ENCODE data around the gene VWA3B.
"Not testable (repeated sequence)": the region's sequence is repeated elsewhere in the genome, so short reads cannot be mapped to it uniquely, and the experiment has no call there.

Gene VWA3B

GRCh38 chr2:98297817-98298682 is 211.1 kb downstream of the VWA3B start:
- H3K4me3 ChIP-seq = no peak overlapping the region
- no peaks in the 10 kb centered on the region for H3K36me3 ChIP-seq
- H3K4me2 ChIP-seq = no peak overlapping the region
- peaks cover 0 to 8% (median 2%) of the 10 kb centered on the region in 10 experiments; a peak in 4 of 20 replicates for H3K4me1 ChIP-seq
- H4K20me1 ChIP-seq = no peaks in the 10 kb centered on the region
- no peak for TF ChIP-seq Cebpa-rat (IDR thresholded peaks at IDR 0.05)
- no peak overlapping the region for H3K27ac ChIP-seq
- no peaks in the 10 kb centered on the region for H3K27me3 ChIP-seq
- no peak overlapping the region for H3K9ac ChIP-seq
- no peaks in the 10 kb centered on the region for H3K9me3 ChIP-seq (replicated peaks in 1 of 11)

- Histone ChIP-seq H3K27me3 (no peaks in the 10 kb centered on the region), H3K4me3 (no peak overlapping the region), H3K27ac (no peak overlapping the region), H3K36me3 (no peaks in the 10 kb centered on the region), H3K4me1 (peaks cover 0 to 8% (median 2%) of the 10 kb centered on the region in 10 experiments; a peak in 4 of 20 replicates), H3K4me2 (no peak overlapping the region), H3K9me3 (replicated peaks in 1 of 11) (no peaks in the 10 kb centered on the region), H3K9ac (no peak overlapping the region), H4K20me1 (no peaks in the 10 kb centered on the region)
- no peak for TF ChIP-seq Cebpa-rat (IDR thresholded peaks at IDR 0.05)
Measured at GRCh38 chr2:98298683-98299164, 211.8 kb downstream of the VWA3B start.

DNA sequence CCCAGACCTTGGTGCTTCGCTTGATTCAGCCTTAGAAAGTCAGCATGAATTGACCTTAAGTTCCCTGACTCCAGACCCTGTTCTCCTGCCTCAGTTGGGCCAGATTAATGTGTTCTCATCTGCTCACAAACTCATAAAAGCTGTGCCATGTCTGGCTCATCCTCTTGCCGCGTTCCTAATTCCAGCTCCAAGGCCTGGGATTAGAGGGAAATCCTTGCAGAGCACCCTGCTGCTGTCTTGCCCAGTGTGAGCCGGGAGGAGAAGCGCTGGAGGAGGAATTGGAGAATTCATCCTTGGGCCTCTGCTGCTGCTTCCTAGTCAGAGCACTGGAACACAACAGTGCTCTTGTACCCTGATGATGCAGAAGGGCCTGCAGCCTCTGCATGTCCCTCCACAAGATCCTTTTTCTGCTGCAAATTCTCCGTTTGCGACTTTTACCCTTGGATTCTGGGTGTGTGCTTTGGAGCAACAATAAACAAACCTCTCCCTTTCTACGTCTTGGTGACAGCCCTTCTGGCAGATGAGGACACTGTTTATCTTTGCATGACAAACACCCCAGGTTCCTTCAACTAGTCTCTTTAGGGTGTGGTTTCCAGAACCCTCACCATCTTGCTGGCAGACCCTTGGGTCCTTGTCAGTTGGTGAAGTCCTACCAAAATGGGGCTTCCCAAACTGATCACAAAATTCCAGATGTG is 212.4 kb downstream of the VWA3B start:
- Histone ChIP-seq H3K27ac (no peak overlapping the region), H3K27me3 (no peaks in the 10 kb centered on the region), H3K4me2 (no peak overlapping the region), H4K20me1 (no peaks in the 10 kb centered on the region), H3K4me3 (no peak overlapping the region), H3K36me3 (no peaks in the 10 kb centered on the region), H3K4me1 (peaks cover 0 to 8% (median 2%) of the 10 kb centered on the region in 10 experiments; a peak in 4 of 20 replicates), H3K9ac (no peak overlapping the region), H3K9me3 (replicated peaks in 1 of 11) (no peaks in the 10 kb centered on the region)
- TF ChIP-seq Cebpa-rat (IDR thresholded peaks at IDR 0.05) = no peak

DNA sequence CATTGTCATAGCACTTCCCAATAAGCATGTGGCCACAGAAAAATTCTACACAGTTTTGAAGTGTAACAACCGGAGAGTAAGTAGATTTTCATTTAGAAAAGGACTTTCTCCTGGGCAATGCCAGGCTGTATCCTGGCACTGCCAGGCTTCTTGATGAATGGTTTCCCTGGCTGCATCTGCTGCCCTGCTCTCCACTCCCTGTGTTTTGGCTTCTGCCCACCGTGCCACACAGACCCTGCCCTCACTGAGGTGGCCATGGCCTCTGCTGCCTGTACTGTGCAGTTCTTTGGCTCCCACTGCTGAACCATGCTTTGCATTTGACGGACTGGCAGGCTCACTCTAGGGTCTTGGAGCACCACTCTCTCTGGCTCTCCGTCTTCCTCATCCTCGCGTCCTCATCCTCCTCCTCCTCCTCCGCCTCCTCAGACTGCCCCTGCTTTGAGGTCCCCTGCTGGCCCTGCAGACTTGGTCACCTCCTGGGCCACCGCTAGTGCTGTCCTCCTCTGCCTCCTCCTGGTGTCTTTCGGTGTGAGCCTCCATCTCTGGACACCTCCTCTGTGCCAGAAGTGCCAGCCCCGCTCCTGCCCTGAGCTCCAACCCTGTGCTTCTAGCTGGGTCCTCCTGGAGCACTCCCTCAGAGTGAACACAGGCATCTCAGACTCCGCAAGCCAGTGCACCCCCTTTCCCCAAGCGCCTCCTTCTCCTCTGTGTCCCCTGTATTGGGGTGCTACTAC is 213.3 kb downstream of the VWA3B start:
- Histone ChIP-seq H3K4me1 (peaks cover 0 to 4% (median under 1%) of the 10 kb centered on the region in 10 experiments; a peak in 4 of 20 replicates), H4K20me1 (no peaks in the 10 kb centered on the region), H3K9me3 (replicated peaks in 1 of 11) (no peaks in the 10 kb centered on the region), H3K4me3 (no peak overlapping the region), H3K9ac (no peak overlapping the region), H3K27ac (no peak overlapping the region), H3K4me2 (no peak overlapping the region), H3K36me3 (no peaks in the 10 kb centered on the region), H3K27me3 (no peaks in the 10 kb centered on the region)
- no peak for TF ChIP-seq Cebpa-rat (IDR thresholded peaks at IDR 0.05)

DNA sequence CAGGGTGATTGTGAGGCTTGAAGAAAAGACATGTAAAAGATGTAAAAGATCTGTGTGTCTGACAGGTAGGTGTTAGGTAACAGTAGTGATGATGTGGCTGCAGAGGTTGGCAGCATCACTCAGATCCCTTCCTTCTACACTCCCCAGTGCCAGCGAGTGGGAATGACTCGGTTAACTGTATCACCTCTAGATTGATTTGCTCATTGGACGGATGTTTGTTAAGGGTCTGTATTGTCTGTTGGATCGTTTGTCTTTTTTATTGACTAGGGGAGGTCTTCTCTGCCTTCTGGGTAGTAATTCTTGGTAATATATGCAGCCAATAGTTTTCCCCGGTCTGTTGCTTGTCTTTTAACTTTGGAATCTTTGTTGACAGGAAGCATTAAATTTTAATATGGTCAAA is 214.5 kb downstream of the VWA3B start:
- no peak overlapping the region for H3K4me3 ChIP-seq
- no peak overlapping the region for H3K27ac ChIP-seq
- H3K36me3 ChIP-seq = no peaks in the 10 kb centered on the region
- H4K20me1 ChIP-seq = no peaks in the 10 kb centered on the region
- H3K4me1 ChIP-seq = no peaks in the 10 kb centered on the region
- no peak overlapping the region for H3K4me2 ChIP-seq
- no peak for TF ChIP-seq Cebpa-rat (IDR thresholded peaks at IDR 0.05)
- H3K9ac ChIP-seq = no peak overlapping the region
- no peaks in the 10 kb centered on the region for H3K9me3 ChIP-seq (replicated peaks in 1 of 11)
- H3K27me3 ChIP-seq = no peaks in the 10 kb centered on the region

- not testable (repeated sequence) for H3K4me1 ChIP-seq; H3K9ac ChIP-seq; H3K36me3 ChIP-seq; H3K4me2 ChIP-seq; H3K27me3 ChIP-seq; H3K27ac ChIP-seq; H4K20me1 ChIP-seq; H3K4me3 ChIP-seq; H3K9me3 ChIP-seq (replicated peaks in 1 of 11)
Measured at GRCh38 chr2:98307131-98307696, 220.2 kb downstream of the VWA3B start.

- Histone ChIP-seq H3K27ac (no peak overlapping the region), H3K36me3 (no peaks in the 10 kb centered on the region), H3K27me3 (no peaks in the 10 kb centered on the region), H3K9me3 (replicated peaks in 1 of 11) (no peaks in the 10 kb centered on the region), H3K4me3 (no peak overlapping the region), H3K4me2 (no peak overlapping the region), H3K4me1 (no peaks in the 10 kb centered on the region), H4K20me1 (no peaks in the 10 kb centered on the region), H3K9ac (no peak overlapping the region)
- TF ChIP-seq Cebpa-rat (IDR thresholded peaks at IDR 0.05) = no peak
Measured at GRCh38 chr2:98308068-98308467, 221.1 kb downstream of the VWA3B start.

DNA sequence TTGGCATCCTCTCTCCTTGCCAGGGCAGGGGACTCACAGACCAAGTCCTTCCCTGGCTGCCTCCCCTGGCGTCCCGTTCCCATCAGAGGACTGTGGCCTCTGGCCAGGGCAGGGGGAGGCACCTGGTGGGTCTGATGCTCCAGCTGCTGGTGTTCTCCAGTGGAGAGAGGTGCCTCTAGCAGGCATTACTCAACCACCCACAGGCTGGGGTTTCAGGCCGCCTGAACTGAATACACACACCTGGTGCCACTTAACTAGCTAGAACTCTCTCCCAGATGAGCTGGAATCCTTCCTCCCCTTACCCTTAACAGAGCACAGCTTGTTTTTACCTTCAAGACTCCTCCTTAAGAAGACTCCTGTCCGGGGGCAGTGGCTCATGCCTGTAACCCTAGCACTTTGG is 221.6 kb downstream of the VWA3B start:
- no peak for TF ChIP-seq Cebpa-rat (IDR thresholded peaks at IDR 0.05)
- Histone ChIP-seq H3K27ac (no peak overlapping the region), H4K20me1 (no peaks in the 10 kb centered on the region), H3K36me3 (no peaks in the 10 kb centered on the region), H3K4me2 (no peak overlapping the region), H3K27me3 (no peaks in the 10 kb centered on the region), H3K9ac (no peak overlapping the region), H3K9me3 (replicated peaks in 1 of 11) (no peaks in the 10 kb centered on the region), H3K4me1 (no peaks in the 10 kb centered on the region), H3K4me3 (no peak overlapping the region)

- Histone ChIP-seq H3K27me3 (no peaks in the 10 kb centered on the region), H3K9me3 (replicated peaks in 1 of 11) (no peaks in the 10 kb centered on the region), H3K4me1 (no peaks in the 10 kb centered on the region), H4K20me1 (no peaks in the 10 kb centered on the region), H3K4me2 (no peak overlapping the region), H3K36me3 (no peaks in the 10 kb centered on the region), H3K9ac (no peak overlapping the region), H3K4me3 (no peak overlapping the region), H3K27ac (no peak overlapping the region)
- no peak for TF ChIP-seq Cebpa-rat (IDR thresholded peaks at IDR 0.05)
Measured at GRCh38 chr2:98309580-98309979, 222.6 kb downstream of the VWA3B start.
